Uterus (tissue), 2 donors: Measurements from ENCODE around the gene SBF1.

ENCODE experiments used
- POLR2A ChIP-seq, 2 donors: fragments of 450-650 bp; IDR thresholded peaks; one replicate each; pipeline ENCODE4 v1.6.1; 2016; ENCODE audit warnings: antibody characterized with exemption in 2 of 2, mild to moderate bottlenecking in 1 of 2, moderate library complexity in 1 of 2
- TF ChIP-seq, protein P1 (sequence below), 4 experiments: fragments of 200-600 bp in 2 of 4; fragments of 450-650 bp in 2 of 4; sonication (generic) in 2 of 4; IDR thresholded peaks; one replicate each; pipeline ENCODE4 v1.5.1; 2016 to 2019; ENCODE audit warnings: antibody characterized with exemption in 4 of 4, mild to moderate bottlenecking in 2 of 4, moderate library complexity in 1 of 4

DNA sequence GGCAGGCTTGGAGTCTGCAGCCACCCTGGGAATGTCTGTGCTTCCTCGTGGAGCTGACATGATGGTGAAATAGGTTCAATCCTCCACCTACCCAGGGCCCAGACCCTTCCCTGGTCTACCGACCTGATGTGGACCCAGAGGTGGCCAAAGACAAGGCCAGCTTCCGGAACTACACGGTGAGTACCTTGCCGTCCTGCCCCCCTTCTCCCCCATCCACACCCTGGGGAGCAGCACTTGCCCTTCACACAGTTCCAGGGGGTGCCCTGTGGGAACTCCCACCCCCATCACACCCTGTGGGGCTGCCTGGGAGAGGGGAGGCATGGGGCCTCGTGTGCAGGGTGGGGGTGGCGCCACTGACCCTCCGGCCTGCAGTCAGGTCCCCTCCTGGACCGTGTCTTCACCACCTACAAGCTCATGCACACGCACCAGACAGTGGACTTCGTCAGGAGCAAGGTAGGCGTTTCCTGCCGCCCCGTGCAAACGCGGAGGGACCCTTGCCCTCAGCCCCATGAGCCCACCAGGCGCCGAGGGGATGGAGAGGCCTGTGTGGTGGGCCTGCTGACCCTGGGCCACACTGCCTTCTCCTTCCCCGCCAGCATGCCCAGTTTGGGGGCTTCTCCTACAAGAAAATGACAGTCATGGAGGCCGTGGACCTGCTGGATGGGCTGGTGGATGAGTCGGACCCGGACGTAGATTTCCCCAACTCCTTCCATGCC, 12.6 kb upstream of the SBF1 start:
- TF ChIP-seq, protein P1, sequence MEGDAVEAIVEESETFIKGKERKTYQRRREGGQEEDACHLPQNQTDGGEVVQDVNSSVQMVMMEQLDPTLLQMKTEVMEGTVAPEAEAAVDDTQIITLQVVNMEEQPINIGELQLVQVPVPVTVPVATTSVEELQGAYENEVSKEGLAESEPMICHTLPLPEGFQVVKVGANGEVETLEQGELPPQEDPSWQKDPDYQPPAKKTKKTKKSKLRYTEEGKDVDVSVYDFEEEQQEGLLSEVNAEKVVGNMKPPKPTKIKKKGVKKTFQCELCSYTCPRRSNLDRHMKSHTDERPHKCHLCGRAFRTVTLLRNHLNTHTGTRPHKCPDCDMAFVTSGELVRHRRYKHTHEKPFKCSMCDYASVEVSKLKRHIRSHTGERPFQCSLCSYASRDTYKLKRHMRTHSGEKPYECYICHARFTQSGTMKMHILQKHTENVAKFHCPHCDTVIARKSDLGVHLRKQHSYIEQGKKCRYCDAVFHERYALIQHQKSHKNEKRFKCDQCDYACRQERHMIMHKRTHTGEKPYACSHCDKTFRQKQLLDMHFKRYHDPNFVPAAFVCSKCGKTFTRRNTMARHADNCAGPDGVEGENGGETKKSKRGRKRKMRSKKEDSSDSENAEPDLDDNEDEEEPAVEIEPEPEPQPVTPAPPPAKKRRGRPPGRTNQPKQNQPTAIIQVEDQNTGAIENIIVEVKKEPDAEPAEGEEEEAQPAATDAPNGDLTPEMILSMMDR (IDR thresholded peaks at IDR 0.05) = no peak
- TF ChIP-seq POLR2A (IDR thresholded peaks at IDR 0.05) = no peak
